Astrocyte of the spinal cord (primary cell): ENCODE measurements around the gene DUOXA2.

Experiments used
- DNase-seq: peaks from one replicate; pipeline ENCODE4 v3.0.0; 2011; ENCODE audit warnings: low read depth, low spot score
- H3K4me3 ChIP-seq: 2 replicates; pipeline ENCODE4 v1.5.1; 2011; ENCODE audit warnings: low read depth, mild to moderate bottlenecking, low read length, moderate library complexity
- CTCF ChIP-seq: IDR thresholded peaks from 2 replicates; pipeline ENCODE4 v1.5.1; 2012; ENCODE audit warnings: low read depth, mild to moderate bottlenecking, low read length, inconsistent platforms
- in situ Hi-C: cut with HindIII; loops from 2 replicates; pipeline ENCODE4 v1.10.0; 2017; ENCODE audit warnings: low sequenced_read_pairs

Gene DUOXA2

GRCh38 chr15:45138814-45139765 is 25.0 kb downstream of the DUOXA2 start:
- no peak for DNase-seq
- no peak for TF ChIP-seq CTCF
- H3K4me3 ChIP-seq = no peak overlapping the region
- in situ Hi-C loops = no loop called here

DNA sequence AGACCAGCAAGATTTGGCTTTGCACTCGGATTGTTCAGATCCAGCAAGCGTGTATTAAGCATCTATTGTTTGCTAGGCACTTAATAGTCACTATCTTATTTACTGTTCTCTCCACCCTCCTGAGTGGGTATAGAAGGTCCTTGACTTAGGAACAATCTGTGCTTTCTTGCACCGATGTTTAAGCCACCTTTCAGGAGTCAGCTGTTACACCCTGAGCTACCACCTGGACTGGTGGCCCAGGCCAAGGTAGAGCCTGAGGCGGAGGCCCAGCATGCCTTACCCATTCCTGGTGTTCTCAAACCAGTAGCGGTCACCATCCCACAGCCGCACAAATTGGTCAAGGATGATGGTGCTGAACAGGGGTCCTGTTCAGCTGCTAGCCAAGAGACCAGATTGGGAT is 25.6 kb downstream of the DUOXA2 start:
- no peak for TF ChIP-seq CTCF
- in situ Hi-C loops = no loop called here
- H3K4me3 ChIP-seq = no peak overlapping the region
- DNase-seq = no peak

DNA sequence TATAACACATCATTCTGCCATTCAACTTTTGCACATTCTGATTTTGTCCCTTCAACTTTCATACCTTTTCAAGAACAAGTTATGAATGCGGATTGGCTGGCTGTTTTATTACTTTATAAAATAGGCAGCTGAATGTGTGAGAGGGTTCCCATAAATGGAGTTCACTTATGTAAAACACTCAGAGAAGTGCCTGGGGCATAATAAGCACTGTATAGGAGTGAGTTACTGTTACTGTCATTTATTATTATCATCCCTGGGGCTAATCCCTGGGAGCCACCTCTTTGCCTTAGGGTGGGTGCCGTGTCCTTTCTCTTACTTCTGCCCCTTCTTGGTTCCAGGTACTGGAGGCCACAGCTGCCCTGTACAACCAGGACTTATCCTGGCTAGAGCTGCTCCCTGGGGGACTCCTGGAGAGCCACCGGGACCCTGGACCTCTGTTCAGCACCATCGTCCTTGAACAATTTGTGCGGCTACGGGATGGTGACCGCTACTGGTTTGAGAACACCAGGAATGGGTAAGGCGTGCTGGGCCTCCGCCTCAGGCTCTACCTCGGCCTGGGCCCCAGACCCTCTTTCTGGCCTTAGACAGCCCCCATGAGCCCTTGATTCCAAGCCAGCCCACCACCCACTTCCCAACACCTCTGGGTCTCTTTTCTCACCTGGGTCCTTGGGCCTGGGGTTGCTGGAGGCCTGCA is 26.6 kb downstream of the DUOXA2 start:
- DNase-seq = no peak
- in situ Hi-C loops = no loop called here
- TF ChIP-seq CTCF = no peak
- H3K4me3 ChIP-seq = no peak overlapping the region

DNA sequence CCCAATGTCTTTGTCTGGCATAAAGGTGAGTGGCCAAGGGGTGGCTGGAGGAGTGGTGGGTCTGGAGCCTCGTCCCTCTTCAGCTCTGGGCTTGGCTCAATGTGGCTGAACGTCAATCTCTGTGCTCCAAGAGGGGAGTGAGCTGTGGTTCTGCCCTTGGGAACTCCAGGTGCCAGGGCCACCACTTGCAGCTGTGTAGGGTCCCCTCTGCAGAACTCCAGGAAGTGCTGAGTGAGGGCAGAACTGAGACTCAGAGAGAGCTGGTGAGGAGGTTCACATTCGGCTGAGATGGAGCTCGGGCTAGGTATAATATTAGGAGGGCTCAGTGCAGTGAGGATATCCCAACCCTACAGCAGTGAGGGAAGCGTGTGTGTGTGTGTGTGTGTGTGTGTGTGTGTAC is 27.3 kb downstream of the DUOXA2 start:
- in situ Hi-C loops = no loop called here
- DNase-seq = no peak
- no peak overlapping the region for H3K4me3 ChIP-seq
- no peak for TF ChIP-seq CTCF

DNA sequence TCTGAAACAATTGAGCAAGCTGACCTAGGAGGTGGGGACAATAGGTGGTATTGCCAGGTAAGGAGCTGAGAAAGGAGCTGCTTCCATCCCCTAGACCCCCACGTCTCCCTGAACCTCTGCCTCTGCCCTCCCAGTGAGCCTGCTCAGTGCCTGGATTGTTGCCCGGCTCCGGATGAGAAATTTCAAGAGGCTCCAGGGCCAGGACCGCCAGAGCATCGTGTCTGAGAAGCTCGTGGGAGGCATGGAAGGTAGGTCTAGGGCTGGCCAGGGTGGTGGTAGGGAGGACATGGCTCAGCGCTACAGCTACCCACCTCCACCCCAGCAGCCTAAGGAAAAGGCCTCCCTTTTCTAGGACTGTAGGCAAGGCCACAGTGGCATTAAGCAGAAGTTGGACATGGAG is 28.9 kb downstream of the DUOXA2 start:
- in situ Hi-C loops = no loop called here
- no peak for DNase-seq
- no peak overlapping the region for H3K4me3 ChIP-seq
- TF ChIP-seq CTCF = no peak

GRCh38 chr15:45143946-45144345 is 29.8 kb downstream of the DUOXA2 start:
- no peak for DNase-seq
- H3K4me3 ChIP-seq = no peak overlapping the region
- in situ Hi-C loops = no loop called here
- TF ChIP-seq CTCF = no peak
